Kidney (tissue), 14 donors: ENCODE data around the gene SLC4A8. TPM values are rescaled to one million over a fixed set of nuclear protein-coding genes. Genes with fewer than 3 reads are reported as not detected.

ENCODE experiments used
- DNase-seq, 5 donors: peaks; one replicate each; pipeline ENCODE4 v3.0.0-alpha.2; 2013 to 2020
- FAIRE-seq: peaks from 2 replicates; lab custom pipeline; 2012; peaks lifted over from hg19 to GRCh38; lab: Jason Lieb, UNC
- H3K27ac ChIP-seq, 2 donors: one replicate each; pipeline ENCODE4 v1.7.0; 2013; ENCODE audit warnings: low read depth in 2 of 2, low read length in 2 of 2, inconsistent platforms in 1 of 2
- H3K27me3 ChIP-seq: one replicate; pipeline ENCODE4 v1.7.1; 2013; ENCODE audit warnings: low read length, inconsistent platforms; ENCODE audit not compliant: control insufficient read depth, insufficient read depth
- H3K36me3 ChIP-seq, 3 donors: one replicate each; pipeline versions ENCODE4 v1.7.0 to v1.7.1; 2013; ENCODE audit warnings: low read length in 3 of 3, control low read depth in 1 of 3, inconsistent platforms in 1 of 3; ENCODE audit not compliant: insufficient read depth in 3 of 3, control insufficient read depth in 2 of 3
- H3K4me1 ChIP-seq, 3 donors: one replicate each; pipeline versions ENCODE4 v1.7.0 to v1.7.1; 2013; ENCODE audit warnings: low read length in 3 of 3, inconsistent platforms in 1 of 3, low read depth in 1 of 3; ENCODE audit not compliant: control insufficient read depth in 2 of 3, insufficient read depth in 2 of 3
- H3K4me3 ChIP-seq, 3 donors: one replicate each; pipeline versions ENCODE4 v1.7.0 to v1.8.1; 2013; ENCODE audit warnings: low read length in 3 of 3, control low read depth in 1 of 3, inconsistent platforms in 1 of 3
- H3K9ac ChIP-seq, 3 donors: one replicate each; pipeline versions ENCODE4 v1.7.0 to v1.7.1; 2013; ENCODE audit warnings: low read length in 3 of 3, control low read depth in 1 of 3, inconsistent platforms in 1 of 3
- H3K9me3 ChIP-seq, 3 donors: one replicate each; pipeline versions ENCODE4 v1.7.0 to v1.7.1; 2013; ENCODE audit warnings: low read length in 3 of 3, control low read depth in 1 of 3, inconsistent platforms in 1 of 3; ENCODE audit not compliant: control insufficient read depth in 2 of 3, insufficient read depth in 1 of 3
- CTCF ChIP-seq: IDR thresholded peaks from 3 replicates; pipeline ENCODE4 v1.5.1; 2012; ENCODE audit warnings: mild to moderate bottlenecking, moderate library complexity, borderline replicate concordance; ENCODE audit not compliant: insufficient read depth; ENCODE audit errors: extremely low read depth
- intact Hi-C: fragments of 100-400 bp; cut with DNase I; formaldehyde crosslinking; loops from one replicate; pipeline ENCODE4 v1.11.1; 2022
- polyA plus RNA-seq: library from polyadenylated mRNA; stranded (reverse); fragments of 350-450 nt; fragmentation: Illumina TruSeq; extraction: RNeasy Lipid Tissue Mini Kit (QIAGEN cat#74804); gene quantifications from one replicate; pipeline ENCODE4 v1.2.3, GENCODE V29; 2014; ENCODE audit warnings: low read depth, low replicate concordance; ENCODE audit not compliant: insufficient read depth
- total RNA-seq: library from RNA; stranded (reverse); fragmentation: NEBNext Ultra II Directional; extraction: Animal tissue kit (Norgen Biotek cat#: 25700); gene quantifications from one replicate; pipeline ENCODE4 v1.2.1, GENCODE V29; 2021
- donor health status: control.
- donor health status: control.
- donor health status: control.
- donor health status: control.
- donor health status: control.
- donor health status: DM: yes; HTN: yes; CAD: no.
- donor health status: Normal renal cell carcinoma (clear cell type).

SLC4A8 gene
- total and polyA plus RNA-seq, 2 donors from 2014 or later = 2.4 to 3.4 TPM

GRCh38 chr12:51388069-51388799, 36.4 kb upstream of the SLC4A8 start:
- intact Hi-C loops = no loop called here
- TF ChIP-seq CTCF = no peak
- no peak overlapping the region for H3K27ac ChIP-seq
- no peak for FAIRE-seq
- peak in 1 of 5 donors; percentile 3 for DNase-seq
- H3K4me1 ChIP-seq = peaks cover 0 to 3% (median 0%) of the 10 kb centered on the region in 3 donors
- no peak overlapping the region for H3K4me3 ChIP-seq
- no peak overlapping the region for H3K9ac ChIP-seq
- H3K36me3 ChIP-seq = no peaks in the 10 kb centered on the region
- H3K27me3 ChIP-seq = no peaks in the 10 kb centered on the region
- no peaks in the 10 kb centered on the region for H3K9me3 ChIP-seq

GRCh38 chr12:51388846-51389245, 35.8 kb upstream of the SLC4A8 start:
- FAIRE-seq = no peak
- no peak for TF ChIP-seq CTCF
- Histone ChIP-seq H3K4me3 (no peak overlapping the region), H3K9ac (no peak overlapping the region), H3K27ac (no peak overlapping the region), H3K27me3 (no peaks in the 10 kb centered on the region), H3K4me1 (peaks cover 0 to 3% (median 0%) of the 10 kb centered on the region in 3 donors), H3K36me3 (no peaks in the 10 kb centered on the region), H3K9me3 (no peaks in the 10 kb centered on the region)
- intact Hi-C loops = no loop called here
- DNase-seq = peak in 1 of 5 donors; percentile 9

GRCh38 chr12:51389302-51389999, 35.2 kb upstream of the SLC4A8 start:
- FAIRE-seq (no peak), DNase-seq (no peak)
- Histone ChIP-seq H3K4me1 (peaks cover 0 to 3% (median 0%) of the 10 kb centered on the region in 3 donors), H3K9me3 (no peaks in the 10 kb centered on the region), H3K9ac (no peak overlapping the region), H3K36me3 (no peaks in the 10 kb centered on the region), H3K27me3 (no peaks in the 10 kb centered on the region), H3K4me3 (no peak overlapping the region), H3K27ac (no peak overlapping the region)
- TF ChIP-seq CTCF = no peak
- intact Hi-C loops = no loop called here
